Skeletal muscle satellite cell (primary cell): ENCODE data around the gene MBD6.

Experiments
- H3K27me3 ChIP-seq: 2 replicates; pipeline ENCODE4 v1.7.0; 2013; ENCODE audit warnings: low read length; ENCODE audit not compliant: control insufficient read depth, insufficient read depth
- H3K36me3 ChIP-seq: 2 replicates; pipeline ENCODE4 v1.7.0; 2013; ENCODE audit warnings: mild to moderate bottlenecking, control low read depth, low read length; ENCODE audit not compliant: insufficient read depth
- H3K4me1 ChIP-seq: 2 replicates; pipeline ENCODE4 v1.7.0; 2013; ENCODE audit warnings: low read length; ENCODE audit not compliant: control insufficient read depth, insufficient read depth
- H3K4me2 ChIP-seq: 2 replicates; pipeline ENCODE4 v1.7.0; 2013; ENCODE audit warnings: mild to moderate bottlenecking, low read length
- H3K4me3 ChIP-seq: 2 replicates; pipeline ENCODE4 v1.7.0; 2013; ENCODE audit warnings: low read length
- H3K9ac ChIP-seq: 2 replicates; pipeline ENCODE4 v1.7.0; 2013; ENCODE audit warnings: mild to moderate bottlenecking, low read depth, low read length, moderate library complexity
- H3K9me3 ChIP-seq: replicated peaks from 2 replicates; pipeline ENCODE4 v1.7.0; 2013; ENCODE audit warnings: mild to moderate bottlenecking, control low read depth, low read length
- small RNA-seq: library from RNA; depleted of rRNA; stranded (forward); fragments of <200 nt; gene quantifications from one replicate; pipeline ENCODE3, GENCODE V24; 2012

MBD6 gene

DNA sequence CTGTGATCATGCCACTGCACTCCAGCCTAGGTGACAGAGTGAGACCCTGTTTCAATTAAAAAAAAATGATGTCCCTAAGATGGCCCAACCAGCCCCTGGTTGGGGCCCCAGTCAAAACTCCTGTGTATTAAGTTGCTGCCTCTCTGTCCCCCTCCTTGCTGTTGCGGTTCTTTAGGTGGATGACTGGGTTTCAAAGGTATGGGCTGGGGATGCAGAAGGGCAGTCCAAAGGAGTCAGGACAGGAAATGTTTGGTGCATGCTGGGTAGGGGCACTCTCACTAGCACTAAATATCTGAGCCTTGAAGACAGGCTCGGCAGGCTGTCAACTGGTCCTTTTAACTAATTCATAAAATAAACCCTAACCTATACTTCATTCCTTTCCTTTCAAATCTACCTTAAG lies 56.4 kb downstream of the MBD6 start:
- Histone ChIP-seq H3K36me3 (no peaks in the 10 kb centered on the region), H3K4me1 (no peaks in the 10 kb centered on the region), H3K9ac (no peak overlapping the region)

More for the DNA sequence above, 56.4 kb downstream of the MBD6 start:
- Histone ChIP-seq H3K4me3 (no peak overlapping the region), H3K27me3 (peaks cover 48% of the 10 kb centered on the region), H3K9me3 (no peaks in the 10 kb centered on the region), H3K4me2 (no peak overlapping the region)

Small RNA genes lying within 50 kb of the gene (small RNA-seq; reads per million reads assigned to genes)
- 0.42 reads per million for gene MIR616
